GM12801 (cell line): ENCODE measurements around the gene LONRF3.

ENCODE experiments used
- CTCF ChIP-seq: IDR thresholded peaks from one replicate; pipeline ENCODE4 v1.5.1; 2011; ENCODE audit warnings: control low read depth; ENCODE audit not compliant: insufficient read length; ENCODE audit errors: extremely low read depth

The LONRF3 gene

GRCh38 chrX:119009071-119009470 is 34.7 kb downstream of the LONRF3 start:
- no peak for TF ChIP-seq CTCF

- no peak for TF ChIP-seq CTCF
These were observed 36.1 kb downstream of the LONRF3 start for GRCh38 chrX:119010491-119010890.

GRCh38 chrX:119013164-119013563 is 38.7 kb downstream of the LONRF3 start:
- no peak for TF ChIP-seq CTCF

DNA sequence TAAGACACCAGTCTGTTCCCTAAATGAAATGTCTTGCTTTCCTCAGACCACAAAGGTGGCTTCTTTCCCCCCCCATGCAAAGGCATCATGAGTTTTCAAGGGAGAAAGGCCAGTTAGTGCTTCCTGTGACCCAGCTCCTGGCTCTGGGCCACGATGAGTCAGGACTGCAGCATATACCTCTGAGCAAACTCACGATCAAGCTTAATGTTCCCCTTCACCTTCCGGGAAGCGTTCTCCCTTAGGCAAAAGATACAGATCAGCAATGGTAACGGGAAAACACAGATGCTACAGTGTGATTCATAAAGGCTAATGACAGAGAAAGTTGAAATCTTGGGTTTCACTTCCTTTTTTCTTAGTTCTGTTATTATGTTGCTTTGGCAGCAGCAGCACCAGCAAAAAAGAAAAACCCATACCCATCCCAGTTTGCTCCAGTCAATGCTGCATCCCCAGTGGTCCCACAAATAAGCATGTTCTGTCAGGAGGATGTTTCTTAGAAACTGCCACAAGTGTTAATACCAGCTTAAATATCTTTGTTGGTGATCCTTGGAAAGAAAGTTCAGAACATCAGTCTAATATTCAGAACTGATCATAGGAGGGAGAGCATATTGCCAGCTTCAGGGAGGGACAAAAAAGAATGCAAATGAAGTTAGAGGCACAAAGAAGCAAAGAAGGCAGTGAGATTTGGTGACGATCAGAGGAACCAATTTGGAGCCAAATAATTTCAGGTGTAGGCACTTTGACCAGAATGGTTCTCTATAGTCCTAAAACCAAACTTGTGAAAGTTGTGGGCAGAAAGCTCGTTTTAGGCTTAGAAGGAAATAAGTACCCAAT is 41.2 kb downstream of the LONRF3 start:
- TF ChIP-seq CTCF = no peak

GRCh38 chrX:119017077-119017476 is 42.7 kb downstream of the LONRF3 start:
- TF ChIP-seq CTCF = no peak

DNA sequence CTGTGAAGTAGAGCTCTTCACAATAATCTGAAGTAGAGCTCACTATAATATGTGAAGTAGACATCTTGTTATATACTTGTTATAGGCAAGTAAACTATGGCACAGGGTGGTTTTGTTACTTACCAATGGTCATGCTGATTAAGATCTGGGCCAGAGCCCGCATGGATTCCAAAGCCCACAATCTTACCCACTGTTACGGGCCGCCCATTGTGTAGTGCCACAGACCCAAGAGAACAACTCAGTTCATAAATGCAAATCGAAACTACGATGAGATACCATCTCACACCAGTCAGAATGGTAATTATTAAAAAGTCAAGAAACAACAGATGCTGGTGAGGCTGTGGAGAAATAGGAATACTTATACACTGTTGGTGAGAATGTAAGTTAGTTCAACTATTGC is 51.5 kb downstream of the LONRF3 start:
- TF ChIP-seq CTCF = no peak

GRCh38 chrX:119028733-119029330 is 54.4 kb downstream of the LONRF3 start:
- TF ChIP-seq CTCF = no peak
